ENCODE measurements around the gene SIN3B. TPM values are rescaled to one million over a fixed set of nuclear protein-coding genes. Genes with fewer than 3 reads are reported as not detected.
"Not testable (repeated sequence)": the region's sequence is repeated elsewhere in the genome, so short reads cannot be mapped to it uniquely, and the experiment has no call there.

The SIN3B gene
- polyA plus RNA-seq, 2 of the 4 experiments (the other 2 are of a cell fraction) = 12.2 to 21.3 TPM

- FAIRE-seq (no peak), DNase-seq (ENCODE audit: low read depth in 1 of 2, low spot score in 1 of 2) (no peak), ATAC-seq (no peak)
- no peak for TF ChIP-seq HES2 (IDR thresholded peaks at IDR 0.05)
- no peak for TF ChIP-seq RAD21 (conservative IDR thresholded peaks at IDR 0.05 in 1 of 2, IDR thresholded peaks at IDR 0.05 in 1 of 2)
- no peak for TF ChIP-seq USF2 (IDR thresholded peaks at IDR 0.05)
- TF ChIP-seq NFE2L2 (conservative IDR thresholded peaks at IDR 0.05; ENCODE audit: low read length) = no peak
- TF ChIP-seq EHF (CRISPR knock-in tag; IDR thresholded peaks at IDR 0.05) = no peak
- TF ChIP-seq RCOR1 (IDR thresholded peaks at IDR 0.05; ENCODE audit: low read depth, low read length) = no peak
- TF ChIP-seq CHD4 (IDR thresholded peaks at IDR 0.05; ENCODE audit: borderline replicate concordance) = no peak
- no peak overlapping the region for H3K27ac ChIP-seq
- H3K4me1 ChIP-seq = no peaks in the 10 kb centered on the region
- H3K4me2 ChIP-seq = no peak overlapping the region
- H3K9me3 ChIP-seq = no peaks in the 10 kb centered on the region
- POLR2A ChIA-PET = no interaction called here
- no peak overlapping the region for H3K4me3 ChIP-seq
- 100% methylated on average over 1 of the region's 3 CpGs for WGBS (ENCODE audit: missing lambda C conversion rate)
- CTCF ChIA-PET = no interaction called here
These were observed 44.4 kb downstream of the SIN3B start for GRCh38 chr19:16873594-16873993.

- Histone ChIP-seq H3K27ac (no peak overlapping the region), H3K4me2 (no peak overlapping the region), H3K4me3 (no peak overlapping the region), H3K9me3 (no peaks in the 10 kb centered on the region), H3K4me1 (no peaks in the 10 kb centered on the region)
- DNase-seq (ENCODE audit: low read depth in 1 of 2, low spot score in 1 of 2) = no peak
- ChIA-PET CTCF (no interaction called here), POLR2A (no interaction called here)
- 100% methylated on average over 1 of the region's 1 CpG for whole genome bisulfite sequencing (ENCODE audit: missing lambda C conversion rate)
- FAIRE-seq = no peak
- ATAC-seq = peak in 1 of 2 experiments; percentile 25; a peak in 1 of 6 replicates
- TF ChIP-seq EHF (CRISPR knock-in tag; IDR thresholded peaks at IDR 0.05) = no peak
- TF ChIP-seq ELK1 (IDR thresholded peaks at IDR 0.05; ENCODE audit: low read depth, low read length) = no peak
- TF ChIP-seq ZFP36 (IDR thresholded peaks at IDR 0.05; ENCODE audit: borderline replicate concordance, partially characterized antibody) = no peak
- TF ChIP-seq E2F6 (IDR thresholded peaks at IDR 0.05; ENCODE audit: borderline replicate concordance, low read depth) = no peak
- TF ChIP-seq GATA3 (IDR thresholded peaks at IDR 0.05; ENCODE audit: borderline replicate concordance) = no peak
- no peak for TF ChIP-seq FOSL2 (IDR thresholded peaks at IDR 0.05)
- no peak for TF ChIP-seq FOSL2 (CRISPR knock-in tag; IDR thresholded peaks at IDR 0.05)
- TF ChIP-seq EP300 (IDR thresholded peaks at IDR 0.05) = no peak
- TF ChIP-seq ZNF302 (CRISPR knock-in tag; IDR thresholded peaks at IDR 0.05) = no peak
- TF ChIP-seq SMC3 (IDR thresholded peaks at IDR 0.05) = no peak
- TF ChIP-seq HDAC2 (IDR thresholded peaks at IDR 0.05) = no peak
- no peak for TF ChIP-seq RFX5 (IDR thresholded peaks at IDR 0.05)
- TF ChIP-seq MAZ (IDR thresholded peaks at IDR 0.05; ENCODE audit: borderline replicate concordance, low read depth, low read length) = no peak
- TF ChIP-seq HOXA7 (CRISPR knock-in tag; IDR thresholded peaks at IDR 0.05) = no peak
These were observed 45.2 kb downstream of the SIN3B start for GRCh38 chr19:16874250-16874977.

GRCh38 chr19:16874978-16875299 lies 45.7 kb downstream of the SIN3B start:
- H3K27ac ChIP-seq; DNase-seq (ENCODE audit: low read depth in 1 of 2, low spot score in 1 of 2); H3K4me2 ChIP-seq; FAIRE-seq; H3K9me3 ChIP-seq; ATAC-seq; CTCF ChIA-PET; H3K4me1 ChIP-seq; POLR2A ChIA-PET; H3K4me3 ChIP-seq: not testable (repeated sequence)
